NCI-H1436 (cell line): ENCODE results near the gene SH3BP1.
A peak's percentile ranks its signal among the peaks of the same experiment; 100 is the strongest.
"Not testable (repeated sequence)": the region's sequence is repeated elsewhere in the genome, so short reads cannot be mapped to it uniquely, and the experiment has no call there.

Experiments
- DNase-seq: peaks from one replicate; lab custom pipeline; 2025; lab: John Stamatoyannopoulos, UW

Gene SH3BP1

DNA sequence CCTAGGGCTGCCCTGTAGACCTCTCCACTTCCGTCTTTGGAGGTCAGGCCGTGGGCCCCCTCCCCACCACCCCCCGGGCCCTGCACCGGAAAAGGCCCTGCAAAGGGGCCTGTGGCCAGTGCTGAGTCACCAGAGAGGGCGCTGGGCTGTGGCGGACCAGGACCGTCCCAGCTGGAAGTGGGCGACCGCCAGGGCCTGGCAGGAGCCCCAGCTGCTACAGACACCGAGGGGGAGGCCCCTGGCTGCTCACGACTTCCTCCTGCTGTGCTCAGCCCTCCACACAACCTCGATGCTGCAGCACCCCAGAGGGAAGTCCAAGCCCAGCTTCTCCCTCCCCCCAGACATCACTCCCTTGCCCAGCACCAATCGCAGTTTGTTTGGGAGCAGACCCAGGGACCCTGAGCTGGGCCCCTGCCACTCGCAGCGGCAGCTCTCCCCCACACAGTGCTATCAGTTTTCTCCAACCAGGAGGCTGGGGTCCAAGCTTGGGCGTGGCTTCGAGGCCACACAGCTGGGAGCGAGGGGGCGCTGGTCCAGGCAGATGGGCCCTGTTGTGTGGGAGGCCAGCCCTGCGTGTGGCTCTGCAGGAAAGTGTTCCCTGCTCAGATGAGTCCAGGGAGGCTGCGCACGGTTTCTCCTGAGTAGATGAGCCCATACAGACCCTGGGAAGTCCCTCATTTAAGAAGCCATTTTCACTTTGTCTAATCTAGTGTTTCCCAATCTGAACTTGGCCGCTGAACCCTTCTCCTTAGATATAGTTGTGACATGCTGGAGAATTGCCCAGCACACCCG lies 5.6 kb upstream of the SH3BP1 start:
- DNase-seq: no peak

DNA sequence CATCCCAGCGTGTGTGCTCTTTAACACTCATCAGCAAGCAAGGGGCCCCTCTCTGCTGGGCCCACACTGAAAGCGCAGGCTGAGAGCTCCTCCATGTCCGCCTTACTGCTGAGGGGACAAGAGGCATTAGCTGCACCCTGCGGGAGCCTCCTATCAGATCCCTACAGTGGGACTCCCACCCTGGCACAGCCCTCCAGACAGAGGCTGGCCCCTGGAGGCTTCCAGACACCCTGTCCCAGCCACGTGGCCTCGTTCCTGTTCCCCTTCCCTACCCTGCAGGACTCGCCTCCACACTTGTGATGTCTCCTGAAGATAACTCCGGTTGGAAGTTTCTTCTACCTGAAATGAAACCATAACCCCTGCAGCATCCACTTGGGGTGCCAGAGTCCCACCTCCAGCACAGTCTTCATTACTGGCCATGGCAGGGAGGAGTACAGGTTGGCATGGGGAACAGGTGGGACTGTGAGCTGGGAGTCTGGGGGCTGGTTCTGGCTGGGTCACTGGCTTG lies 5.0 kb upstream of the SH3BP1 start:
- DNase-seq: no peak

GRCh38 chr22:37635157-37635556 lies 4.3 kb upstream of the SH3BP1 start:
- DNase-seq: no peak

- DNase-seq: no peak
These were observed 3.1 kb upstream of the SH3BP1 start for GRCh38 chr22:37636186-37636948.

DNA sequence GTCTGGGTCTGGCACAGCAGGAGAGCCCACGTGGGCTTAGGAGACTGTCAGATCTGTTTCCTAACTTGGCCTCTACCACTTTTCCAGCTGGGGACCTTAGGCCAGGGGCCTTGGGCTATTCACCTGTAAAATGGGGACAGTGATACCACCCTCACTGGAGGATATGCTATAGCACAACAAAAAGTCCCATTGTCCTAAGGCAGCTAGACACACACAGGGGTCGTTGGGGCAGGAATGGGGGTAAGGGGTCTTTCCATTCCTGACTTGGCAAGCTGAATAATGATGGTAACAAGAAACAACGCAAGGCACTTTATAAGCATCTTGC lies 2.6 kb upstream of the SH3BP1 start:
- no peak for DNase-seq

- no peak for DNase-seq
These were observed 939 bp upstream of the SH3BP1 start for GRCh38 chr22:37638391-37639069.

GRCh38 chr22:37639771-37640590 lies 512 bp downstream of the SH3BP1 start:
- DNase-seq: no peak

DNA sequence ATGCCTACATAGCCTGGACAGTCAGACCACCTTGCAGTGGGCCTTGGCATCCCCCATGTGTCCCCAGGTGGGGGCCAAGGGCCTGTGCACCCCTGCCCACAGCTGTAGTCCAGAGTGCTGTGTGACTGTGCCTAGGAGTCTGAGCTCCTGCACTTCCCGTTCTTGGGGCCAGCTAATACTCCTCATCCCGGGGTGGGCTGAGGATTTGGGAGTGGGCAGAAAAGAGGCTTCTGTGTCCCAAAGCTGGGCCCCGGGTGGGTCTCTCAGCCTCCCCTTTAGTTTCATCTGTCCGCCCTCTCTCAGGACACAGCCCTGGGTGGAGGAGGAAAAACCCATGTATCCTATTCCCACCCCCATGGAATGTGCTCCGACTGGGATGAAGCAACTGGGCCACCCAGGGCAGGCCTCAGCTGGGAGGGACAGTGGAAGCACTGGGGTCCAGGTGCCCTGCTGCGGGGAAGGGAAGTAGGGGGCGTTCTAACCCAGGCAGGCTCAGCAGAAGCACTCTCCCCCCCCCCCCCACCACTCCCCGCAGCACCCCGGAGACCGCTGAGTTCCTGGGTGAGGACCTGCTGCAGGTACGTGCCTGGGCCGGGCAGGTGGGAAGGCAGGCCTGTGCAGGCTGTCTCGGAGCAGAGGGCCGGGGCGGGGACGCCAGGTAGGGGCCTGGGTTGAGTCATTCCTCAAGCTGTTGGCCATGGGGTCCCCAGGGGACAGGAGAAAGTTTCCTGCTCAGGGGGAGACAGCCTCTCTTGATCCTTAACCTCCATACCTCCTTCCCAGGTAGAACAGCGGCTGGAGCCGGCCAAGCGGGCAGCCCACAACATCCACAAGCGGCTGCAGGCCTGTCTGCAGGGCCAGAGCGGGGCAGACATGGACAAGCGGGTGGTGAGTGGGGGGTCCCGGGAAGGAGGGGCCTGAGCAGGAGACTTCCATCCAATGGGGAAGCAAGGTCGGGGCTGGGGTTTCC lies 1.4 kb downstream of the SH3BP1 start:
- no peak for DNase-seq

DNA sequence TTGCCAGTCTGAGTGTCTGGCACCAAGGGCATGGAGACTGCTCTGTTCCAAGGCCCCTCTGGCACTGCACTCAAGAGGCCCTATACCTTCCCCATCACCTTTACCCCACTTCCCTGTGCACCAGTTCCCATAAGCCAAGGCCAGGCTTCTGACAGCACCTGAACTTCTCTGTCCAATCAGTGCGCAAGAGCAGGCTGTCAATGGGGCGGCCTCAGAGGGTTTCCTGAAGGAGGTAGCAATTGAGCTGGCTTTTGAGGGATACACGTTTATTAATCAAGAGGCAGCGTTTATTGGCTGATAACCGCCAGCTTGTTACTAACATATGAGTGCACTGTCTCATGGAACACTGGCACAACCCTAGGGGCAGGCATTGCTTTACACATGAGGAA lies 2.1 kb downstream of the SH3BP1 start:
- no peak for DNase-seq

GRCh38 chr22:37643225-37643847 lies 3.9 kb downstream of the SH3BP1 start:
- DNase-seq: peak; percentile 71

GRCh38 chr22:37647317-37647716 lies 7.8 kb downstream of the SH3BP1 start:
- no peak for DNase-seq

DNA sequence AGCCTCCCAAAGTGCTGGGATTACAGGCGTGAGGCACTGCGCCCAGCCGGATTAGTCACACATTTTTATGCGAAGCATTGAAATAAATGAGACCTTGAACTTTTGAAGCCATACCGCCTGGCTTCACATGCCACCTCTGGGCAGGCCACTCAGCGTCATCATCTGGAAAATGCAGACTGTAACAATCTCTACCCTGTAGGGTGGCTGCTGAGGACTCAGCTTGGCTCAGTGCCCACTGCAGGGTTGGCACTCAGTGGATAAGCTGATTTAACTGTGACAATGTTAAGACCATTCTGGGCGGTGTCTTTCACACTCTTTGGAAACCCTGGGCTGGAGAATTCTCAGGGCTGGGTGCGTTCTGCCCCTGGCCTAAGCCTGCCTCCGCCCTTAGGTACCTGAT lies 8.5 kb downstream of the SH3BP1 start:
- DNase-seq: no peak

DNA sequence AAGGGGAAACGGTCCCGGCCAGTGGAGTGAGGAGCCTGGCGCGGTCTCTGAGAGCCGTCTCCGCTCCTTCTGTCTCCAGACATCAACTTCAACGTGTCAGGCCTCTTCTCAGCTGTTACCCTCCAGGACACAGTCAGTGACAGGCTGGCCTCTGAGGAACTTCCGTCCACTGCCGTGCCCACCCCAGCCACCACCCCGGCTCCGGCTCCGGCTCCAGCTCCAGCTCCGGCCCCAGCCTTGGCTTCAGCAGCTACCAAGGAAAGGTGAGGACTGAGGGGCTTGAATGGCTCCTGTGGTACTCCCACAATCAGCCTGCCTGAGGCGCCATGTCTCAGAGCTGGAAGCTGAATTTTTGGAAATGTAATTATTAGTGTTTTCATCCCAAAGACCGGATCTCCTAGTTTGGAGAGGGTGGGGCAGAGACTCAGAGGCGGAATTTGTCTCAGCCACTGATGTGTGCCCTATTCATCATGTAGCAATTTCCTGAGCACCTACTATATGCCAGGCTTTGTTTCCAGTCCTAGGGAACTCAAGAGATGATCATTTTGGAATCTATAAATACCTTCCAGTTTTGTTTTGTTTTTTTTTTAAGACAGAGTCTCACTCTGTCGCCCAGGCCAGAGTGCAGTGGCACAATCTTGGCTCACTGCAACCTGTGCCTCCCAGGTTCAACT lies 11.1 kb downstream of the SH3BP1 start:
- DNase-seq: no peak

DNA sequence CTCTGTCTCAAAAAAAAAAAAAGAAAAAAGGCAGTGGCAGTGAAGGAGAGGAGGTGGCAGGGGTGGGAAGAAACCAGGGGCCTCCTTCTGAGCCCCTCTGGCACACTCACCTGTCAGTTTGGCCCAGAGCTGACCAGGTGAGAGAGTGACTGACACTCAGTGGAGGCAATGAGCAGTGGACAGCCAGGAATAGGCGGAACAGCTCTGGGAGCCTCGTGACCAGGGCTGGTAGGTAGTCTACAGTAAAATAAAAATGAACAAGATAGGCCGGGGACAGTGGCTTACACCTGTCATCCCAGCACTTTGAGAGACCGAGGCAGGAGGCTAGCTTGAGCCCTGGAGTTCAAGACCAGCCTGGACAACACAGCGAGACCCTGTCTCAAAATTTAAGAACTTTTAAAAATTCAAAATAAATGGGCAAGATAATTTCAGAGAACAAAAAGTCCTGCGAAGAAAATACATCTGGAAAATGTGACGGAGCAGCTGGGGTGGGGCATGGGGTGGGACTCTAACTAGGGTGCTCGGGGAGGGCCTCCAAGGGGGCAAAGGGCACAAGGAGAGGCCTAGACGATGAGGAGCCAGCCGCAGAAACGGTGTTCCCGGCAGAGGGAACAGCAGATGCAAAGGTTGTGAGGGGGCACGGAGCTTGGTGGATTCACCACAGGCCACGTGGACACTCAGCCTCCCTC lies 15.2 kb downstream of the SH3BP1 start:
- no peak for DNase-seq

DNA sequence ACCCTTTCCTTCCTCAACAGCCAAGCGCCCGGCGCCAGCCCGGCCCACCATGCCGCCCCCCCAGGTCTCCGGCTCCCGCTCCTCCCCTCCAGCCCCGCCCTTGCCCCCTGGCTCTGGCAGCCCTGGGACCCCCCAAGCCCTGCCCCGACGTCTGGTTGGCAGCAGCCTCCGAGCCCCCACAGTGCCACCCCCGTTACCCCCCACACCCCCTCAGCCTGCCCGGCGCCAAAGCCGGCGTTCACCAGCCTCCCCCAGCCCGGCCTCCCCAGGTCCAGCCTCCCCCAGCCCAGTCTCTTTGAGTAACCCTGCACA lies 15.7 kb downstream of the SH3BP1 start:
- no peak for DNase-seq

- DNase-seq: not testable (repeated sequence)
These were observed 17.1 kb downstream of the SH3BP1 start for GRCh38 chr22:37656583-37656982.

DNA sequence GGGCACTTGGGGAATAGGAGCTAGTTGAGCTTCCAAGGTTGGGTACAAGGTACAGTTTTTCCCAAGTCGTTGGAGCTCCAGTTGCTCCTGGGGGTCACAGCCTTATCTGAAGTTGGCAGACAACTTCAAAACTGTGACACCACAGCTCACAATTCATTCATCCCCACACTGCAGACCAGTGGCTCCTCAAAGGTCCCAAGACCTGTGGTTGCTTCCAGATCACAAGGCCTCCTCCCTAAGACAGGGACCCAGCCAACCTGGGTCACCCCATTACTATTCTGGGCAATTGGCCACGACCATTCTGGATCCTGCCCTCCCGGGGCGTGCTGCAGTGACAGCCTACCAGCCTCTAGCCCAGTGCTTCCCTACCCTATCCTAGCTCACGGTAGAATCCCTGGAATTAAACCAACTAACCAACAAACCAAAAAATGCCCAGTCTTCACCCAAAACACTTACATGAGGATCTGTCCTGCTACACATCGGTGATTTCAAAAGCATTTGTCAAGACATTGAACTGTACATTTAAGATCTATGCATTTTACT lies 18.2 kb downstream of the SH3BP1 start:
- DNase-seq: no peak

DNA sequence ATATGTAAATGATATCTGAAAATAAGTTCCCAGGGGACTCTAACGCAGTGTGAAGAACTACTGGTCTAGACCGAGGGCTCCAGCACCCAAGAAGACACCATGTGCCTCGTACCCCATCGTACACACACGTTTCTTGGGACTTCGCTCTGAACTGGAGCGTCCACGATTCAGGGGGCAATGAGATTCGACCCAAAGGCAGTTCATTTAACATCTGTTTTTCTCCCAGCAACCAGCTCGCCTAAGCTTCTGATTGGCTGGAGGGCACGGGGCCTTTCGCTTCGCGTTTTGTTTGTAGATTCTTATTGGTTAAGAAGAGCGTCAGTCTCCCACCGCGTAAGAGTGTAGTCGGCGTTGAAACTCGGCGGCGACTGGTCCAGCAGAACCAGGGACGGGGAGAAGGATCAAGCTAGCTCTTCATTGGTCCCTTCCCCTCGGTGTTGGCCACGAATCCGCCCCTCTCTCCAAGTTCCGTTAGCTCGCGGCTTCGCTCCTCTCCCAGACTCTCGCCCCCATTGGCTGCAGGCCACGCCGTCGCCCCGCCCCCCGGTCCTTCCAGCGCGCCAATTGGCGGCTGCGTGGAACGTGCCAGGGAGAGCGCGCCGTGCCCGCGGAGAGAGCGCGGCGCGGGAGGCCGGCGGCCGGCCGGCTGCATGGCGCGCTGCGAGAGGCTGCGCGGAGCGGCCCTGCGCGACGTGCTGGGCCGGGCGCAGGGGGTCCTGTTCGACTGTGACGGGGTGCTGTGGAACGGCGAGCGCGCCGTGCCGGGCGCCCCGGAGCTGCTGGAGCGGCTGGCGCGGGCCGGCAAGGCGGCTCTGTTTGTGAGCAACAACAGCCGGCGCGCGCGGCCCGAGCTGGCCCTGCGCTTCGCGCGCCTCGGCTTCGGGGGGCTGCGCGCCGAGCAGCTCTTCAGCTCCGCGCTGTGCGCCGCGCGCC lies 18.9 kb downstream of the SH3BP1 start, which contains the start of gene PDXP:
TSS of gene PDXP (plus strand) at position 591 of the 933 bp plus-strand sequence. CDS start at position 651, 60 bp downstream.
- DNase-seq: peak; percentile 99
